Cardiac muscle cell (in vitro differentiated cells and primary cell): ENCODE results near the gene PDCD10. TPM values are rescaled to one million over a fixed set of nuclear protein-coding genes. Genes with fewer than 3 reads are reported as not detected.

Experiments used
- DNase-seq, 2 donors: peaks; one replicate each; pipeline versions ENCODE4 v3.0.0 to v3.0.0-alpha.2; 2010 to 2017; ENCODE audit warnings: low read depth in 1 of 2, low spot score in 1 of 2
- H3K27ac ChIP-seq: fragments of 200-600 bp; sonication (generic); 2 replicates; pipeline ENCODE4 v1.5.1; 2016
- H3K27me3 ChIP-seq: fragments of 200-600 bp; sonication (generic); 2 replicates; pipeline ENCODE4 v1.6.0; 2016; ENCODE audit warnings: control low read depth
- H3K36me3 ChIP-seq: fragments of 200-600 bp; sonication (generic); 2 replicates; pipeline ENCODE4 v1.5.1; 2016; ENCODE audit warnings: control low read depth
- H3K4me1 ChIP-seq: fragments of 200-600 bp; sonication (generic); 2 replicates; pipeline ENCODE4 v1.8.1; 2017; ENCODE audit warnings: low read depth, mild to moderate bottlenecking, mixed run types
- H3K4me3 ChIP-seq: fragments of 200-600 bp; sonication (generic); 2 replicates; pipeline ENCODE4 v1.5.1; 2016; ENCODE audit warnings: mild to moderate bottlenecking
- H3K9me3 ChIP-seq: fragments of 200-600 bp; sonication (generic); 2 replicates; pipeline ENCODE4 v1.5.1; 2017; ENCODE audit warnings: low read depth, mild to moderate bottlenecking, control low read depth
- CTCF ChIP-seq: IDR thresholded peaks from 2 replicates; pipeline ENCODE4 v1.5.1; 2012; ENCODE audit warnings: low read depth, mild to moderate bottlenecking, low read length
- polyA plus RNA-seq: library from polyadenylated mRNA; unstranded; fragments of >200 nt; fragmentation: Nextera tagmentation; extraction: Ambion mirVana; gene quantifications from 2 replicates; pipeline ENCODE4 v1.2.1, GENCODE V29; 2016
- total RNA-seq: library from RNA; depleted of rRNA; stranded (reverse); fragments of >200 nt; gene quantifications from 2 replicates; pipeline ENCODE4 v1.2.3, GENCODE V29; 2016

Gene PDCD10
- total and polyA plus RNA-seq, 2 experiments from 2014 or later = 39.6 to 56.9 TPM

GRCh38 chr3:167735233-167736138, 794 bp upstream of the PDCD10 start, which contains the start of gene SERPINI1:
Gene SERPINI1, plus strand, starts transcription at chr3:167735721. Its CDS starts 53,408 bp downstream, at chr3:167789129.
- Histone ChIP-seq H3K4me1 (peaks cover 15% of the 10 kb centered on the region), H3K36me3 (no peaks in the 10 kb centered on the region), H3K27ac (peak within 1 kb of the TSS; percentile 84), H3K9me3 (no peaks in the 10 kb centered on the region), H3K4me3 (peak within 1 kb of the TSS; percentile 75), H3K27me3 (peaks cover 3% of the 10 kb centered on the region)
- peak; percentile 93 to 94 for DNase-seq
- no peak for TF ChIP-seq CTCF

GRCh38 chr3:167733961-167734497, 663 bp downstream of the PDCD10 start:
- Histone ChIP-seq H3K4me1 (peaks cover 22% of the 10 kb centered on the region), H3K4me3 (peak overlapping the region; percentile 75), H3K9me3 (no peaks in the 10 kb centered on the region), H3K36me3 (no peaks in the 10 kb centered on the region), H3K27me3 (peaks cover 3% of the 10 kb centered on the region), H3K27ac (peak overlapping the region; percentile 84)
- TF ChIP-seq CTCF = no peak
- peak in 1 of 2 donors; percentile 15 for DNase-seq

- Histone ChIP-seq H3K9me3 (no peaks in the 10 kb centered on the region), H3K27me3 (peaks cover 3% of the 10 kb centered on the region), H3K4me3 (no peak overlapping the region), H3K36me3 (no peaks in the 10 kb centered on the region), H3K27ac (no peak overlapping the region), H3K4me1 (peaks cover 34% of the 10 kb centered on the region)
- TF ChIP-seq CTCF = no peak
- DNase-seq = no peak
Measured at GRCh38 chr3:167732313-167733065, 2.2 kb downstream of the PDCD10 start.

- Histone ChIP-seq H3K4me3 (no peak overlapping the region), H3K27ac (no peak overlapping the region), H3K36me3 (no peaks in the 10 kb centered on the region), H3K4me1 (peaks cover 34% of the 10 kb centered on the region), H3K9me3 (no peaks in the 10 kb centered on the region), H3K27me3 (no peaks in the 10 kb centered on the region)
- DNase-seq = no peak
- TF ChIP-seq CTCF = no peak
Measured at GRCh38 chr3:167731393-167731792, 3.3 kb downstream of the PDCD10 start.

- H3K9me3 ChIP-seq = no peaks in the 10 kb centered on the region
- no peaks in the 10 kb centered on the region for H3K27me3 ChIP-seq
- H3K36me3 ChIP-seq = no peaks in the 10 kb centered on the region
- no peak overlapping the region for H3K27ac ChIP-seq
- peaks cover 34% of the 10 kb centered on the region for H3K4me1 ChIP-seq
- no peak for TF ChIP-seq CTCF
- DNase-seq = peak in 1 of 2 donors; percentile 7
- no peak overlapping the region for H3K4me3 ChIP-seq
Measured at GRCh38 chr3:167729591-167729990, 5.1 kb downstream of the PDCD10 start.
